Mesenchymal stem cell (in vitro differentiated cells and primary cell): Measurements from ENCODE around the gene NTRK3.

Experiments
- DNase-seq: peaks from one replicate; pipeline ENCODE4 v3.0.0-alpha.2; 2013
- H2AFZ ChIP-seq: one replicate; pipeline ENCODE4 v1.6.1; 2013; ENCODE audit warnings: low read depth, mild to moderate bottlenecking, control low read depth, inconsistent platforms, low read length, moderate library complexity
- H2AK5ac ChIP-seq: 2 replicates; pipeline ENCODE4 v1.6.1; 2013; ENCODE audit warnings: low read length, moderate library complexity, mild to moderate bottlenecking, inconsistent platforms; ENCODE audit not compliant: severe bottlenecking
- H2BK120ac ChIP-seq: one replicate; pipeline ENCODE4 v1.6.1; 2013; ENCODE audit warnings: low read depth, mild to moderate bottlenecking, inconsistent platforms, low read length, moderate library complexity
- H2BK12ac ChIP-seq, 2 experiments: one replicate each; pipeline ENCODE4 v1.6.1; 2013; ENCODE audit warnings: inconsistent platforms in 2 of 2, low read length in 2 of 2, mild to moderate bottlenecking in 2 of 2, moderate library complexity in 2 of 2, control low read depth in 1 of 2
- H2BK15ac ChIP-seq: one replicate; pipeline ENCODE4 v1.6.1; 2013; ENCODE audit warnings: mild to moderate bottlenecking, low read depth, inconsistent platforms; ENCODE audit not compliant: poor library complexity, severe bottlenecking
- H2BK5ac ChIP-seq: 2 replicates; pipeline ENCODE4 v1.6.1; 2013; ENCODE audit warnings: low read depth, mild to moderate bottlenecking, low read length, control low read depth, inconsistent platforms; ENCODE audit not compliant: poor library complexity, severe bottlenecking
- H3K14ac ChIP-seq, 2 experiments: one replicate each; pipeline ENCODE4 v1.6.1; 2013; ENCODE audit warnings: inconsistent platforms in 2 of 2, low read length in 2 of 2, control low read depth in 1 of 2, mild to moderate bottlenecking in 1 of 2, moderate library complexity in 1 of 2
- H3K18ac ChIP-seq, 2 experiments: one replicate each; pipeline ENCODE4 v1.6.1; 2013; ENCODE audit warnings: inconsistent platforms in 2 of 2, low read length in 2 of 2, control low read depth in 1 of 2, low read depth in 1 of 2, mild to moderate bottlenecking in 1 of 2
- H3K23ac ChIP-seq, 2 experiments: one replicate each; pipeline ENCODE4 v1.6.1; 2013; ENCODE audit warnings: inconsistent platforms in 2 of 2, low read length in 2 of 2, mild to moderate bottlenecking in 2 of 2, moderate library complexity in 2 of 2, control low read depth in 1 of 2
- H3K27ac ChIP-seq: 2 replicates; pipeline ENCODE4 v1.5.1; 2013; ENCODE audit warnings: mild to moderate bottlenecking, moderate library complexity, low read length, control low read depth, inconsistent platforms; ENCODE audit not compliant: poor library complexity, severe bottlenecking
- H3K27me3 ChIP-seq, 2 experiments: 2 replicates each; pipeline versions ENCODE4 v1.6.1 to v1.7.0; 2013; ENCODE audit warnings: low read length in 2 of 2, mild to moderate bottlenecking in 2 of 2, moderate library complexity in 2 of 2, control low read depth in 1 of 2, inconsistent platforms in 1 of 2; ENCODE audit not compliant: control insufficient read depth in 1 of 2, insufficient read depth in 1 of 2
- H3K36me3 ChIP-seq, 2 experiments: 2 replicates each; pipeline versions ENCODE4 v1.6.1 to v1.7.0; 2013; ENCODE audit warnings: low read length in 2 of 2, control low read depth in 1 of 2, inconsistent platforms in 1 of 2, low read depth in 1 of 2, mild to moderate bottlenecking in 1 of 2; ENCODE audit not compliant: insufficient read depth in 2 of 2, control insufficient read depth in 1 of 2
- H3K4ac ChIP-seq, 2 experiments: one replicate each; pipeline ENCODE4 v1.6.1; 2013; ENCODE audit warnings: inconsistent platforms in 2 of 2, low read length in 2 of 2, mild to moderate bottlenecking in 2 of 2, moderate library complexity in 2 of 2, control low read depth in 1 of 2, low read depth in 1 of 2
- H3K4me1 ChIP-seq: 2 replicates; pipeline ENCODE4 v1.6.1; 2013; ENCODE audit warnings: low read depth, low read length, control low read depth; ENCODE audit not compliant: control insufficient read depth, insufficient read depth
- H3K4me2 ChIP-seq: 2 replicates; pipeline ENCODE4 v1.6.1; 2013; ENCODE audit warnings: low read length, mild to moderate bottlenecking, inconsistent platforms; ENCODE audit not compliant: poor library complexity, severe bottlenecking
- H3K4me3 ChIP-seq, 2 experiments: 2 replicates each; pipeline versions ENCODE4 v1.5.1 to v1.7.0; 2013; ENCODE audit warnings: low read length in 2 of 2, mild to moderate bottlenecking in 2 of 2, control low read depth in 1 of 2, low read depth in 1 of 2; ENCODE audit not compliant: insufficient read depth in 1 of 2
- H3K79me1 ChIP-seq: replicated peaks from 2 replicates; pipeline ENCODE4 v1.6.1; 2013; ENCODE audit warnings: mild to moderate bottlenecking, control low read depth, low read length, inconsistent platforms; ENCODE audit not compliant: poor library complexity, severe bottlenecking
- H3K9ac ChIP-seq: 2 replicates; pipeline ENCODE4 v1.7.0; 2013; ENCODE audit warnings: mild to moderate bottlenecking, low read length, moderate library complexity
- H3K9me3 ChIP-seq: 2 replicates; pipeline ENCODE4 v1.7.0; 2013; ENCODE audit warnings: mild to moderate bottlenecking, low read length; ENCODE audit not compliant: control insufficient read depth
- H4K8ac ChIP-seq: one replicate; pipeline ENCODE4 v1.6.1; 2013; ENCODE audit warnings: inconsistent platforms, mild to moderate bottlenecking, low read length, moderate library complexity
- H4K91ac ChIP-seq: one replicate; pipeline ENCODE4 v1.6.1; 2013; ENCODE audit warnings: mild to moderate bottlenecking, low read length, inconsistent platforms
- WGBS: methylation state at CpG from one replicate; pipeline ENCODE4 v1.1.7; 2013; ENCODE audit warnings: mixed read lengths; 5-methylcytosine and 5-hydroxymethylcytosine counted together

NTRK3 gene

DNA sequence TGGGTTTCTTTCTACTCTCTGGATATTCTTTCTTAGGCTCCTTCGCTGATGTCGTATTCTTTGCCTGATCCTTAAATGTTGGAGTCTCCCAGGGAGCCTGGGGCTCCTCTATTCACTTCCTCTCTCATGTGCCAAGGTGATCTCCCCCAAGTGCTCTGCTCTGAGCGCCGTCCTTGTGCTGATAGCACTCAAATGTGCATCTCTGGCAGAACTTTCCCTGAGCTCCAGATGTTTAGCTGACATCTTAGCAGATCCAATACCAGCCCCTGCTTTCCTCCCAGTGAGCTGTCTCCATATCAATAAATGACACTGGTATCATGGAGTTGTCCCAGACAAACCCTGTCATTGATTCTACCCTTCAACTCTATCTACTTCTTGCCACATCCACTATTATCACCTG is 62.4 kb downstream of the NTRK3 start:
- Histone ChIP-seq H4K8ac (no peak overlapping the region), H2AFZ (no peak overlapping the region), H2AK5ac (no peak overlapping the region), H2BK12ac (no peak overlapping the region), H3K27me3 (peaks cover 0 to 9% of the 10 kb centered on the region in 2 experiments), H3K4ac (no peak overlapping the region), H3K23ac (no peak overlapping the region), H3K14ac (no peak overlapping the region), H3K4me3 (no peak overlapping the region), H3K18ac (no peak overlapping the region), H3K36me3 (no peaks in the 10 kb centered on the region), H3K79me1 (no peaks in the 10 kb centered on the region), H4K91ac (no peak overlapping the region), H3K27ac (no peak overlapping the region), H2BK15ac (no peak overlapping the region), H3K9ac (no peak overlapping the region), H2BK120ac (no peak overlapping the region), H3K4me2 (no peak overlapping the region), H3K9me3 (no peaks in the 10 kb centered on the region), H2BK5ac (no peak overlapping the region), H3K4me1 (no peaks in the 10 kb centered on the region)
- 75% methylated on average over 4 of the region's 4 CpGs for WGBS
- no peak for DNase-seq

DNA sequence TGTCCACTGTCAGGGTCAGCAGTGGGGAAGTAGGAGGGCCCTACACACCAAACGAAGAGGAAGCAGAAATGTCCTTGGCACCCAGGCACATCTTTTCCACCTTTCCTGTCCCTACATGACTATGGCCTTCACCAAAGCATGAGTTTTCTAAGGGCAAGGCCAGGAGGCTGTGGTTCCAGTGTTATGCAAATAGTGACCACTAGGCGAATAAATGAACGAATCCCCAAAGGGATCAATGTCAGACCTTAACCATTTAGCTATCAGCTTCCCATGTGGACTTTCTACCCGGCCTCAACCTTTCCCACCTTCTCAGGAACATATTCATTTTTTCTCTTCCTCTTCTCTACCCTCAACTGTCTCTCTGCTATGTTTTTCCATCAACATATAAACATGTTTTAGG is 63.1 kb downstream of the NTRK3 start:
- no peak overlapping the region for H2BK120ac ChIP-seq
- H3K79me1 ChIP-seq = no peaks in the 10 kb centered on the region
- H2BK12ac ChIP-seq = no peak overlapping the region
- H3K18ac ChIP-seq = no peak overlapping the region
- H2AK5ac ChIP-seq = no peak overlapping the region
- no peak overlapping the region for H3K9ac ChIP-seq
- H3K14ac ChIP-seq = no peak overlapping the region
- H2BK15ac ChIP-seq = no peak overlapping the region
- no peak overlapping the region for H2AFZ ChIP-seq
- H4K8ac ChIP-seq = no peak overlapping the region
- no peak overlapping the region for H3K4me2 ChIP-seq
- H3K4me3 ChIP-seq = no peak overlapping the region
- no peak overlapping the region for H3K27ac ChIP-seq
- H3K36me3 ChIP-seq = no peaks in the 10 kb centered on the region
- H3K9me3 ChIP-seq = no peaks in the 10 kb centered on the region
- no peak overlapping the region for H2BK5ac ChIP-seq
- H4K91ac ChIP-seq = no peak overlapping the region
- H3K23ac ChIP-seq = no peak overlapping the region
- no peaks in the 10 kb centered on the region for H3K4me1 ChIP-seq
- DNase-seq = no peak
- peaks cover 0 to 4% of the 10 kb centered on the region in 2 experiments for H3K27me3 ChIP-seq
- 50% methylated on average over 4 of the region's 4 CpGs for WGBS
- no peak overlapping the region for H3K4ac ChIP-seq

- Histone ChIP-seq H3K4me2 (no peak overlapping the region), H3K27me3 (peaks cover 0 to 3% of the 10 kb centered on the region in 2 experiments), H3K4me1 (no peaks in the 10 kb centered on the region), H3K9me3 (no peaks in the 10 kb centered on the region), H2BK5ac (no peak overlapping the region), H3K9ac (no peak overlapping the region), H3K36me3 (no peaks in the 10 kb centered on the region), H4K8ac (no peak overlapping the region), H3K4me3 (no peak overlapping the region), H2AK5ac (no peak overlapping the region), H2AFZ (no peak overlapping the region), H3K4ac (no peak overlapping the region), H3K23ac (no peak overlapping the region), H3K18ac (no peak overlapping the region), H3K14ac (no peak overlapping the region), H4K91ac (no peak overlapping the region), H2BK12ac (no peak overlapping the region), H3K79me1 (no peaks in the 10 kb centered on the region), H3K27ac (no peak overlapping the region), H2BK120ac (no peak overlapping the region), H2BK15ac (no peak overlapping the region)
- 77% methylated on average over 10 of the region's 10 CpGs for WGBS
- DNase-seq = no peak
Measured at GRCh38 chr15:88191812-88192165, 64.8 kb downstream of the NTRK3 start.

DNA sequence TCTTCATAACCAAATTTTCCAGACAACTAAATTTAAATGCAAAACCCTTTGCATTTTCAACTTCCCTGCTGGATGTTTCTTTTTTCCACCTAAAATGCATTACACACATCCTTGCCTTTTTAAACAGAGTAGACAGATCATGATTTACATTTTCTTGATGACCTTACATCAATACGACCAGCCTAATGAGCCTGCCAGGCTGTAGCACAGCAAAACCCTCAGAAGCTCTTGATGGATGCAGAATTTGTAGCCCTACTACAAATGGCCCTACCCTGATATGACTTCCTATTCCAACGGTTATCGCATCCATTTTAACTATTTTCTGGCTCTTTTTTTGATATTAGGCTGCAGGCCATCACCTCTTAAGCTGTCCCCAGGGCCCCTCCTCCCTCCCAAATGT is 66.3 kb downstream of the NTRK3 start:
- Histone ChIP-seq H3K9me3 (no peaks in the 10 kb centered on the region), H4K8ac (no peak overlapping the region), H2BK15ac (no peak overlapping the region), H3K4ac (no peak overlapping the region), H2BK5ac (no peak overlapping the region), H3K18ac (no peak overlapping the region), H3K14ac (no peak overlapping the region), H4K91ac (no peak overlapping the region), H3K4me3 (no peak overlapping the region), H2AK5ac (no peak overlapping the region), H3K36me3 (no peaks in the 10 kb centered on the region), H3K4me2 (no peak overlapping the region), H3K9ac (no peak overlapping the region), H2BK120ac (no peak overlapping the region), H3K4me1 (no peaks in the 10 kb centered on the region), H3K27ac (no peak overlapping the region), H3K79me1 (no peaks in the 10 kb centered on the region), H3K27me3 (peaks cover 0 to 7% of the 10 kb centered on the region in 2 experiments), H2BK12ac (no peak overlapping the region), H2AFZ (no peak overlapping the region), H3K23ac (no peak overlapping the region)
- WGBS = 77% methylated on average over 3 of the region's 3 CpGs
- DNase-seq = no peak
